H4 (cell line): ENCODE data around the gene DPP10. TPM values are rescaled to one million over a fixed set of nuclear protein-coding genes. Genes with fewer than 3 reads are reported as not detected.

ENCODE experiments used
- DNase-seq: peaks from one replicate; pipeline ENCODE4 v3.0.0-alpha.2; 2015; ENCODE audit warnings: low spot score
- total RNA-seq: library from RNA; depleted of rRNA; stranded (reverse); fragments of >200 nt; shearing (Covaris generic); gene quantifications from 2 replicates; pipeline ENCODE4 v1.2.3, GENCODE V29; 2014

Gene DPP10
- total RNA-seq, 1 experiment from 2014 or later: 0.64 TPM

DNA sequence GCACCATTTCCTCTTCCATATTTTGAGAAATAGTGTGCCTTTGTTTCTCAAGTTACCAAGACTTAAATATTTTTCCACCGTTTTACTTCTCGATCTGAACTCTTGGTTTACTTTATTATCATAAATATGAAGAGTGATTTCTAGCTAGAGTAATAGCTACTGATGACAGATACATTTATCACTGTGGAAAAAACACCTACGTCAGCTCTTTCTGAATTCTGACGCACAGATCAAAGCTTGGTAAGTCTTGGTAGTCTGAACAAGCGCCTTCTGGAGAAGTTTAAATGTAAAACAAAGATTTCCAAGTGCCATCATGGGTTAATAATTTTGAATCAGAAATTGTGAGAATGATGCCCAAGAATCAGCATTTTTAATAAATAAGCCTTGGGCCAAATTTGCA, 367.7 kb downstream of the DPP10 start:
- DNase-seq: no peak

DNA sequence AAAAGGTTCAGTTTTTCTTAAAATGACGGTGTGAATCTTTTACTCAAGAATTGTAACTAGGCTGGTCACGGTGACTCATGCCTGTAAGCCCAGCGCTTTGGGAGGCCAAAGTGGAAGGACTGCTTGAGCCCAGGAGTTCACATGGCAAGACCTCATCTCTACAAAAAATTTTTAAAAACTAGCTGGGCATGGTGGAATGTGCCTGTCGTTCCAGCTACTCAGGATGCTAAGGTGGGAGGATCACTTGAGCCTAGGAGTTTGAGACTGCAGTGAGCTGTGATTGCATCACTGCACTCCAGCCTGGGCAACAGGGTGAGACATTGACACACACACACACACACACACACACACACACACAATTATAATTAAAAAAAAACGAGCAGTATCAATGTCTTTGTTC, 369.8 kb downstream of the DPP10 start:
- DNase-seq: no peak

DNA sequence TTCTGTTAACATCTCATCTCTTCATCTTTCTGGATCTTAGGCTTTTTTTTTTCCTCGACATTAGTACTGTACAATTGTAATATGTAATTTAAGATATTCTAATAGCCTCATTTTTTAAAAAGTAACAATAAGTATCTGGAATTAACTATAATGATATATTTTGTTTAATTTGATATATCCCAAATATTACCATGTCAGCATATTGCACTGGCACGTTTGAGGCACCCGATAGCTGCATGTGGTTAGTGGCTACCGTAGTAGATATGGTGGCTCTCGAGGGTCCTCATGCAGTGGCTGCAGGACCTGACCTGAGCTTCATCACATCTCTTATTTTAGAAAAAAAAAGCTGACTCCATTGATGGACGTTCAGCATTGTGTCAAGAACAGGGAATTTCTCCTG, 371.9 kb downstream of the DPP10 start:
- DNase-seq: no peak

DNA sequence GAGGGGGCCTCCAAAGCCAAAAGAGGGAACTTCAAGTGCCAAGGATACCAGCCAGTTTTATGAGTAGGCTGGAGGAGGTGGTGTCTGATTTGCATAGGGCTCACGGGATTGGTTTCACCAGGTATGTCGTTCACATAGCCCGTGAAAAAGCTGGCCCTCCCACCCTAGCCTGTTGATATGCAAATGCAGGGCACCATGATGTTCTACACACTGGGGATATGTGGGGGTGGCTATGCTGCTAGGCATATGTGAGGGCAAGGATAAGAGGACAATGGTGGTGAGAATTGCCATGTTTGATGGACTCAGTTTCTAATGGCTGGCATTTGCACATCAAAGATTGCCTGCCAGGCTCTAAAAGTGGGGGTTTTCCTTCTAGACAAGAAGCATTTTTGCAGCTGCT, 378.6 kb downstream of the DPP10 start:
- DNase-seq: no peak

DNA sequence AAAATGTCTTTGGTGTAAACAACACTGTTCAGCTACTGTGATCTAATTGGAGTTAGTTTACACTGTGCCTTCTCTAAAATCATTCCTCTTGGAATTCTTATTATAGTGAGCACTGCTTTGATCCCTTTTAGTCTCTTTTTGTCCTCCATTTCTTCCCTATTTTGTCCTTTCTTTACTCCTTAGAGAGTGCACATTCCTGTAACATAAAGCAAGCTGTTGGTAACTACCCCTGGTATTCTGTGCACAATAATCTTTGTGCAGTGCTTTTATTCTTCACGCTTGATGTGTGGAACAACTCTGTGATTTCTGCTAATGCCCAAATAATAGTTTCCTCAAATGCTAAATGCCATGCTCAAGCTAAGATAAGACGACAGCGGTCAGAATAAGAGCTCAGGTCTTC, 401.5 kb downstream of the DPP10 start:
- no peak for DNase-seq

DNA sequence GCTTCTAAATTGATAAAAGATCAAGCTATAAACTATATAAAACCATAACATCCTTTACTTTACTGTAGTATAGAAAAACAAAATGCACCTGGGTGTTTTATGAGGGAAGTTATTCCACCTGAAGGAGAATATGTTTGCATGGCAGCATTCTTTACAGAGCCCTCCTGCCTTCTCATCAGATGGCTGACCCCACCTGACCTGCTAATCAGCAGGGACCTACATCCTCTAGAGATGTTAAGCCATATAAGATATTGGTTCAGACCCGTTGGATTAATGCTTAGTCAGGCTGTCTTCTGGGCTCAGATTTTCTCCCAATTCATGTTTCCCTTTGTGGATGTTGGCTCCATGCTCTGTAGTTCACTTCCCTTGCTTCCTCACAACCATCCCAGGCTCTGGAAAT, 414.8 kb downstream of the DPP10 start:
- no peak for DNase-seq

DNA sequence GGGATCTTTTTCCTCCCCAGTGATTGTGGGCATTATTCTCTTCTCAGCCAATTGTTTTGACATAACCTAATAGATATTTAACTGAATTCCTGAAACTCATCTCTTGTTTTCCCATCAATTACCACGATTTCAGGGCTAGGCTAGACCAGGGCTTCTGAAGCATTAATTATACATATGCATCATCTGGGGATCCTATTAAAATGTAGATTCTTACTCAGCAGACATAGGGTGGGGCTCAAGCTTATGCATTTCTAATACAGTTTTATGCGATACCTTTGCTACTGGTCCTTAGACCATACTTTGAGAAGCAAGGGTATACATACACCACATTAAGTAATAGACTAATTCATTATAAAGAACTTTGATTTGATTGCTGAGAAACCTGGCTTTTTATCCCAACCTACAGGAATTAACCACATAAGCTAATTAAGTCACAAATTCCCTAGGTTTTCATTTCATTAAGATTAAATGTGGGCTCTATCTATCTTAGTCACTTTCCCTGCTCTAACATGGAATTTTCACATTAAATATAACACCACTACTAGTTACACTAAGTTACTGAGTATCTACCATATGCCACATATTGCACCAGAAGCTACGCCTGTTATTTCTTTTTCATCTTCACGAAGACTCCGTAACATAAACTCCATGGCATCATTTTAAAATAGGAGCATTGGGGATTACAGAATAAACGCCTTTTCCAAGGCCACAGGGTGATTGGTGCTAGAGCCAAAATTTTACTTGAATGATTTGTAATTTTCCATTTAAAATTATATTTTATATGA, 417.5 kb downstream of the DPP10 start:
- no peak for DNase-seq

DNA sequence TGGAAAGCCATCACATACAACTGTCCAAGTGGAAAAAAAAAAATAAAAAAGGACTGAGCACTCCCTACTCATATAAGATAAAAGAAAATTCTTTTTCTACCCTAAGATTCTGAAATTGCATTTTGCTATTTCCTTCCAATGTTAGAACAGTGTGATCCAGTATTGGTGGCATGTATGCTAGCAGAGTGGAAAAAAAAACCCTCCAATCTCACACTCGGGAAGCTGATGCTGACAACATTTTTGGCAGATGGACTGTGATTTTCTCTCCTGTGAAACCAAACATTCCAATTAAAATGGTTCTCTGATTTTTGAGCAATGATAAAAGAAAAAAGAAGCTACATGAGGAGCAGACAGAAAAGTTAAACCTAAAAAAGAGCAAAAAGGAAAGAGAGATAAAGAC, 419.8 kb downstream of the DPP10 start:
- no peak for DNase-seq

DNA sequence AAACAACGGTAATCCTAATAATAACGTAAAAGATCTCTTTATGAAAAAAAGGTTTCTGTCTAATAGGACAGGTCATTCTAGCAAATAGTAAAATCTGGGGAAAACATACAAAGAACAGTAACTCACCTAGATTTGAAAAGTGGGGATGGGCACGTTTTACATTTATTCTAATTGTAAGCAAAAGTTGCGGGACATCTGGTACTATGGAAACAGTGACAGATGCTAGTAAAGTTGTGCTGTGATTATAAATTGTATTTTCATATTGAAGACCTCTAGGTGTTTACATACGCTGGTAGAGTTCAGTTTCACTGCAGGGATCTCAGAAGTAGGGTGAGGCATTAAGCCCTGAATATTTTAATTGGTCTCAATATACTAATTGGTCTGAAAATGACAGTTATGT, 422.5 kb downstream of the DPP10 start:
- no peak for DNase-seq

DNA sequence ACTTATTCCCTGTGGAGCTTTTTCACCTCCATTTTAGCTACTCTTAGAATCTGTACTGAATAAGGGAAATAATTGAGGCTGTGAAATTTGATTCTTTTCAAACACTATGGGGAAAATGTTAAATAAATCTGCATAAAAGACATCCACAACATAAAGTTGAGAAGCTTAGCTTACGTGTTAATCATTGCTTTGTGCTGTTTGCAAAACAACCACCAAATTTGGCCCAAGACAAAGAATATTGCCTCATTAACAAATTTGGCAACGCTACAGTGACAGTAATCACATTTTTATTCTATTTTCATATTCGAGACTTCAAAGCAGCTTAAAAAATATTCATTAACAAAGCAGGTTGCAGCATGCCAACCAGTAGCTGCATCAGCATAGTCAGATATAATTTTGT, 437.6 kb downstream of the DPP10 start:
- no peak for DNase-seq

DNA sequence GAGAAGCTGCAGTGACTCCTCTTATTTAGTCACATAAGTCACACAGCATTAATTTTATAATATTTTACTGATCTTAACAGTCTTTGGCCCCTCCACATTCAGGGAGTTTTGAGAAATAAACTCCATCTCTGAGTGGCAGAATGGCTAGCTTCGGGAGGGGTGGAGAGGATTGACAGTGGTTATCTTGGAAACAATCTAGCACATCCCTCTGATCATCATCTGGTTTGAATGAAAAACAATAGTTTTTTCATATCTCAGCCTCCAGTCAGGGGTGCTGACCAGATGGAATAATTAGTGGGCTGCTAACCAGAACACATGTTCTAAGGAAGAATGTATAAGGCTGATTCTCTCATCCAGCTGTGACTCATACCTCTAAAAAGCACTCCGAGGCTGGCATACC, 477.5 kb downstream of the DPP10 start:
- no peak for DNase-seq

DNA sequence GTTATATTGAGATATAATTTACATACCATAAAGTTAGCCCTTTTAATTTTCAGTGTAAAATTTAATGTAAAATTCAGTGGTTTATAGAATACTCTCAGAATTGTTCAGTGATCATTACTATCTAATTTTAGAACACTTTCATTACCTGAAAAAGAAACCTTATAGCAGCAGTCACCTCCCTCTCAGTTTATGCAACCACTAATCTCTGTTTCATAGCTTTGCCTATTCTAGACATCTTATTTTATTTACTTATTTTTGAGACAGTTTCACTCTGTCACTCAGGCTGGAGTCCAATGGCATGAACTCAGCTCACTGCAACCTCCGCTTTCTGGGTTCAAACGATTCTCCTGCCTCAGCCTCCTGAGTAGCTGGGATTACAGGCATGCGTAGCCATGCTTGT, 479.6 kb downstream of the DPP10 start:
- DNase-seq: no peak

DNA sequence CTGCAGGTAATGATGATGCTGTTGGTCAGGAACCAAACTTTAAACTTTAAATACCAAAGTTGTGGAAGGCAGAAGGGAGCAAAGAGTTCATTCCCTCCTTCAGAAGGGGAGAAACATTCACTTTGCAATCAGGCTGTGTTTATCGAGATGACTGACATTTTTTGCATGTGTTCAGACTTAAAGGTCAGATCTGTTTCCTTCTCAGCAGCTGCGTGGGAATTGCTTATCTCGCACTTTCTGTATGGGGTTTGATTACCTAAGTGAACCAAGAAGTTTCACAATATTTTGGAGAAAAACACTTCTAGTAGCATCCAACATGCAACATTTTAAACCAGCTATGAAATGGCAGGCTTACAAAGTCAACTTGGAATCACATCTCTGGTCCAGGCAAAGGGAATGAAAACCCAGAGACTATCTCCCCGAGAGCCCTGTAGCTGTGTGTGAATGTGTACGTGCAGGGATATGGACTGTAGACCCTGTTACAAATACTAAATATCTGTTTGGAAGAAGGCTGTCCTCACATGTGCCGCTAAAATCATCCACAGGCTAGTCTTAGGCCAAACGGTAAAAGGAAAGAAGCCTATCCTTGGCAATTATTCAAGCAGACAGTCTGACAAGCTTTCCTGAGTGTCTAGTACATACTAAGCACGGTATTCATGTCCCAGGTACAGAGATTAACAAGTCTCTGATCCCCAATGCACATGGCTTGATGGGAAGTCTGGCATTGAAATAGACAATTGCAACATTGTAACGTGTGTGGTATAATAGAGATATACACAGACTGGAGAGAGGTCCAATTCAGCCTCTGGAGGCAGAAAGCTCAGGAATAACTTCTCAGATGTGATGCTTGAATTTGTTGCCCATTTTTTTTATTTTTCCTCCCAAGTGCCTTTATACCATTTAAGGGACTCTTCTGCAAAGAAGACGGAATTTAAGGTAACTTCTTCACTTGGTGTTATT, 483.1 kb downstream of the DPP10 start:
- no peak for DNase-seq

DNA sequence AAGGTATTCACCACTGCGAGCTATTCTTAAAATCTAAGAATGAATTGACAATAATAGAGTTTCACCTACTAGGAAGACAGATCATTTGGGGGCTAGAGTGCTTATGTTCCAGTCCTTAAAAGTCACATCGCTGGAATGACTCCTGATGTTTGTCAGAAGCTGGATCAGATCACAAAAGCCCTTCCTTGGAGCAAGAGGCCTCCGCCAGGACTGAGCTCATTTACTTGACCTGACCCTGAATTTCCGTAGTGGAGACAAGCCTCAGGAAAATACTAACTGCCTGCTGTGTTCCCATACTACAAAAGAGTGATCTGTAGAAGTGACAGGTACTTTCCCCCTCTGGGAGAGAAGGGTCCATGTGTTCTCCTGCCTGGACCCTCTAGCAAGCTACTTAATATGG, 483.9 kb downstream of the DPP10 start:
- no peak for DNase-seq

DNA sequence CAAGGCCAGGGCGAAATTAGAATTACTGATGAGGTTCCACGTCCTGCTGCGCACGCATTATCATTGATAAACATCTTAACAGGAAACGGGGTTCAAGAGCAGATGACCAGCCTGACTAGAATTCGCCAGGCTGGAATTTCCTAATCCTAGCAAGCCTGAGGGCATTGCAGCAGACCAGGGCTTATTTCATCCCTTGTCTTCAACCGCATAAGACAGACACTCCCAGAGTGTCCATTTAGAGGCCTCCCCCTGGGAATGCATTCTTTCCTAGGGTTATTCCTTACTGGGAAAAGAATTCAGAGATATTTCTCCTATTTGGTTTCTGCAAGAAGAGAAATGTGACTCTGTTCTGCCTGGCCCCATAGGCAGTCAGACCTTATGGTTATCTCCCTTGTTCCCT, 486.8 kb downstream of the DPP10 start:
- no peak for DNase-seq

DNA sequence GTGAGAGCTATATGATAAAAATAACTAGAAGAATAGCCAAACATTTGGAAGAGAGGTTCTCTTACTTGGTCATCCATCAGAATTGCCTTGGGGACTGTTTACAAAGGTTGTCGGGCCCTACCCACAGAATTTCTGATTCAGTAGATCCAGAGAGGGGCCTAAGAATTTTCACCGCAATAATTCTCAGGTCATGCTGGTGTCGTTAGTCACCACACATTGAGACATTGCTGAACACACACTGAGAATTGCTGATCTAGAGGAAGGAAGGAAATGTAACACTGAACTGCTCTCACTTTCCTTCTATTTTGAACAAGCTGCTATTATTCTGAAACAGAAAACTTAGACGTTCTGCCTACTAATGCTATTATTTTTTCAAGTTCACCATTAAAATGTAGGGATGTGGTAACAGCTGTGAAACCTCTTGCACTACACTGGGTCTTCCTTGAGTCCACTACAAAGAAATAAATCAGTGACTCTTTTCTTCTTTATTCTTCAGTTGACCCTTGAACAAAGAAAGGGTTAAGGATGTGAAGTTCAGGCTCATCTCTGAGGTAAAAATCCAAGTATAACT, 491.3 kb downstream of the DPP10 start:
- DNase-seq: no peak

DNA sequence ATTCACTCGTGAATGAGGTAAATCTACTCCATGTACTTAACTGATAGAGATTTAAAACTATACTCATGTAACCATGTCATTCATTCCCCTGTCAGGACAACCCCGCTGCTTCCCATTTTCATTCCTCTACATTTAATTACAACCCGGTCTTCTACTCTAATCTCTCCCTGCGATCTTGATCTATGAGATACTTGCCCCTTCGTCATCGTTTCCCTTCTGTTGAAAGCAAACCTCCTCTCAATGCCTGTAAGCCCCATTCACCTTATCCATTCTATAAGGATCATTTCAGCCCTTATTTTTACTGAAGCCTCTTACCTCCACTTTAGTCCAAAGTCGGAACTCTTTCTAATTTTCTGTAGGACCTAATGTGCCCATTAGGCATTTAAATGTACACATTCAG, 492.6 kb downstream of the DPP10 start:
- DNase-seq: no peak

DNA sequence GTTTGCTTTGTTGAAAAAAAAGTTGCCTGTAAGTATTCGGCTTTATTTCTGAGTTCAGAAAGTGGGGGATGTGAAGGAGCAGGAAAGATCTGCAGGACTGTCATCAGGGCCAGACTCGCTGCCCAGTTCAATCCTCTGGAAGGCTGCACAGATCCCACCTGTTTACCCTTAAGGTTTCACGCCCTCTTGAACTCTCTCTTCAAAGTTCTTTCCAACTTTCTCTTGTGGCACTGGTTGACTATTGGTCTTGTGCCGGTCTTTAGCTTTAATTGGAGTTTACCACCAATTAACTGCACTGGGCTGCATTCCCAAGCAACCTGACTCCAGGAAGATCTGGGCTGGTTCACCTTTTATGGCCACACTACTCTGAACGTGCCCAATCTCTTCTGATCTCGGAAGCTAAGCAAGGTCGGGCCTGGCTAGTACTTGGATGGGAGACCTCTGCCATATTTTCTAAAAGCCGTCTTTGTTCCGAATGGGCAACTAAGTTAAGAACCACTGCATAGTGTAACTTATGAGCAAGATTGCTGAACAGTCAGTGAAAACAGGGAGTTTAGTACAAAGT, 495.0 kb downstream of the DPP10 start:
- DNase-seq: no peak

DNA sequence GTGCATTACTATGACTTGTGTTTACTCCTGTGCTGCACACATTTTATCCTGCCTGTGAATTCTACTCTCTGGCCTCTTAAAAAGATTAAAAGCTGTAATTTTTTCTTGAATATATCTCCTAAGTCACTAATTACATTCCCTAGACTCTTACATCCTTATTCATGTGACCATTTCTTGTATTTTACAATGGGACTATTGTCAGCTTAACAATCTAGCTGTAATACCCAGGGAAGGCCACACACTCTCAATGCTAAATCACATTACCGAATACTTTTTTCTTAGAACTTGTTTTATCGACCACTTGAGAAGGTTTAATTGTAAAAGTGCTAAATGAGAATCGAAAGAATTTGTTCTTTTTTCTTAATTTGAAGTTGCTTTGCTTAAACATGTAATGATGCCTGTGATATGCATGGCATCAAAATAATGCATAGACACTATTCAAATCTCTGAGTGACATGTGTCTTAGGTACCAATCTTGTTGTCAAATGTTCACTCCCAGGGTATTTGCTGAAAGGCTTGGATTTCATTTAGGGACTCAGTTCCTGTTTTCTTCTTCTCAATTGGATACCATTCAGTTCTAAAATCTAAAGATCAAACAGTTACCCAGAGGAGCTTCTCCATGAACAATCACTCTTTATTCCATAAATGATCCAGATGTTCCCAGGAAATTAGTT, 498.5 kb downstream of the DPP10 start:
- no peak for DNase-seq

DNA sequence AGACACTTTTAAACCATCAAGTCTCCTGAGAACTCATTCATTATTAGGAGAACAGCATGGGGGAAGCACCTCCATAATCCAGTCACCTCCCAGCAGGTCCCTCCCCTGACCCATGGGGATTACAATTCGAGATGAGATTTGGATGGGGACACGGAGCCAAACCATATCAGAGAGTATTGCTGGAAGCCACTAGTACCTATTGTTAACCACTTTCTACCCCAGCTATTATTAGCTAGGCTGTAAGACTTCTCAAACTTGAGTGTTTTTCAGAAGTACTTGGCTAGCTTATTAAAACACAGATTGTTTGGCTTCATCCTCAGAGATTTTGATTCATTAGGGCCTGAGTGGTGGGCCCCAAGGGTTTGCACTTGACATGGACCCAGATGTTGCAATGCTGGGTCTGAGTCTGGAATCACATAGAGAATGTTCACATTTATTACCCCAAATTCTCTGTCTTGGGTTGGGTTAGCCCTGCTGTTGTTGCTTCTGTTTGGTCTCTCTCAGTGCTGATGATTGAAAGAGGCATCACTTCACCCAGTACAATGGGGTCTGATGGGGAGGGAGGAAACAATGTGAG, 506.9 kb downstream of the DPP10 start:
- no peak for DNase-seq

DNA sequence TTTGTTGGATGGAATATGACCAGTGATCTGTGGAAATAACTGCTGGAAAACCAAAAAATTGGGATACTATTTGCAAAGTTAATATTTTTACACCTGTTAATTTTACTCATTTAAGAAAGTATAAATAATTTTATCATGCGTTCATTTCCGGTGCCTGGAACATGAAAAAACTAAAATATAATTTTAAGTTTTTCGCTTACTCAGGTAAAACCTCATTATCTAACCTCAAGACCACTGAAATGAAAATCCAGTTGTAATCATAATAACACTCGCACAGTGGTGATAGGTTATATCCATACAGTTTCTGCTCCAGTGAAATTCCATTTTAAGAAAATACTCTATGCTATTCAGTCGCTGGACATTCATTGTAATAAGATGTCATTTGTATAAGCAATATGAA, 517.9 kb downstream of the DPP10 start:
- DNase-seq: no peak
